ENCODE measurements around the gene GRIN2C.

Gene GRIN2C

DNA sequence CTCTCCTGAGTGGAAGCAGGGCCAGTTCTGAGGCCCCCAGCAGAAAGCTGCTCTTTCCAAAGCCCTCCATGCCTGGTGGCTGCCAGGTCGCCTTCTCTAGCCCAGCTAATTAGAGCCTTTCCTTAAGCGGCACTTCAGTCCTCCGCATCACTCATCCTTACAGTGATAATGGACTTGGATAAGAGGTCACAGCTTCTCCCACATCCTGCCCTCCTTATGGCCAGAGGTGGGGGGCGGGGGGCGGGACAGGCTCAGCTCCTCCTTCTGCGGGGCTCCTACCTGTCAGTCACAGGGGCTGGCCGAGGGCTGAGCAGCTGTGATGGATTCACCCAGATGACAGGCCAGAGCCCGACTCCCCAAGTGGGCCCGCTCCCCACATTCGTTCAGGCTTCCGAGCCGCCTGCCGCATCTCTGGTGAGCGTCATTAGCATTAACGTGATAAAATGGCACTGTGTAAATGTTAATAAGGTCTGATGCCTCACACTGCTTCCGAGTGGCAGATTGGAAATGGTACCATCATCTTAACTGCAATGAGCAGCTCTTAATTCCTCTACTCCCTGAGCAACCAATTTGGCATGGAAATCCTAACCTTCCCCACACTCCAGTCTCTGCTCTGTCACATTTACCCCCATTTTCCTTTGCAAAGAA lies 41.3 kb downstream of the GRIN2C start:
- no peak for DNase-seq

DNA sequence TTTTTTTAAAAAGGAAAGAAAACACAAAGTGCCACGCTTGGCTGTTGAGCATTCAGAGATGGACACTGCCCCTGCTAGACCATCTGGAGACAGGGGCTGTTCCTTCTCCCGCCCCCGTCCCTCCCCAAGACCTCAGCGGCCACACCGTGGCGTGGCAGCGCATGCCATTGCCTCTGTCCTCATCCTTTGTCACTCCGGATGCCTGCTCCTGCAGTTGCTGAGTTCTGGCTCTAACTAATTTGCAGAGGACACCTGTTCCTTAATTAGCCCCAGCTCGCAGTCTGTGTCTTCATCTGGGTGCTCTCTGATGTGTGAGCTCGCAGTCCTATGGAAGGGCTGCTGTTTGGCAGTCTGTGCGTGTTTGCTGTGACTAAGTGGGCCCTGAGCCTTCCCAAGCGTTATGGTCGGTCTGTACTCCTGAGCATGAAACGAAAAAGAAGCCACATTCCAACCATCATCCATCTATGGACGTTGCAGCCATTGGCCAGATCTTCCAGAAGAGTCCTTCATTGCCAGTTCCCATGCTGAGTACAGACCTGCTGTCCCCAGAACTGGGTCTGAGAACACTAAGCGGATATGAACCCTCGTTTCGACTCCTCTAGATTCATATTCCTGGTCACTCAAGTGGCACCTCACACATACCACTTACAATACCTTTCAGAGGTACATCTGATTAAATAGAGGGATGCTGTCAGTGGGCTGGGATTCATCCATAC lies 42.6 kb downstream of the GRIN2C start:
- peak; percentile 54 for DNase-seq

DNA sequence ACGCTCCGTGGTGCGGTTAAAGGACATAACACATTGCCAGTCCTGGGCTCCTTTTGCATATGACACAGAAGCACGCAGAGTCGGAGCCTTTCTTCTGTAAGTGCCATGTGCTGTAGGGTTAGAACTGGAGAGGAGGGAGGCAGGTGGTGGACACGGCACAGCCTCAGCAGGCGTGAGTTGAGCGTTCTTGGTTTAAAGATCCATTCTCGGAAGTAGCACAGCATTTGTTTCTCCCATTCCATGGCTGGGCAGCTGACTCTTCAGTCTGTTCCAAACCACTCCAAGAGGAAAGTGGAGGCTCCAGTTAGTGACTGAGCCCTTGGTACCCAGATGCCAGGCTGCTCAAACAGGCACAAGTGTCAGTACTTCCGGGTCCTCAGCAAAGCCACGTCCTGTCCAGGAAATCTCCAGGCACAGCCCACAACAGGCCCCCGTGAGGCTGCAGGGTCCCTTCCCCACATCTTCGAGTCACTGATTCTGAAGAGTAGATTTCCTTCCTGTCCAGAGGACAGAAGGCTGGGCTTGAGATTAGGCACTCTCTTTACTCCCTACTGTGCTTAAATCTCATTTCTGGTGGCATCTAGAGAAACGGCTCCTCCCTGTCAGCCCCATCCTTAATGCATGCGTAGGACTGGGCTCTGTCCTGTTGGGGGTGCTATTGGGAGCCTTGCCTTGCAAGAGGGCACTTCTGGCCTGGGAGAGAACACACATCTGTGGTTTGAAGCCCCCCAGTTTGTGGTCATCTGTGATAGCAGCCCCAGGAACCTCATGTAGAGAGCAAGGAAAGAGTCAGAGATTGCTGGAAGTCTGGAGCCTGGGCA lies 43.9 kb downstream of the GRIN2C start:
- peak; percentile 75 for DNase-seq

DNA sequence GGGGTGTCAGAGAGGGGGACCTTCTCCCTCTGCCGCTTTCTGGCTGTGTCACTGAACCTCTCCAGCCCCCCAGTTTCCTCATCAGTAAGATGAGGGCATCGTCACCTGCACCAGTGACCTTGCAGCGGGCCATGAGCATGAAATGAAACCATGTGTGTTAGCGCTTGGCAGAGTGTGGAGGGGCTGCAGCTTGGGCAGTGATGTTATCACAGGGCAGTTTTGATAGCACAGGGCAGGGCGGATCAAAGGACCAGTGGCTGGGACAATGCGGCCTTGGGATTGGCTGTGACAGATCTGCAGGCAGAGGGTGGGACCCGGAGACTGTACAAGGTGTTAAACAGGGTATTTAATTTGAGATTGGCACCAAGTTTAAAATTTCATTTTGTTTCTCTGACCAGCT lies 44.6 kb downstream of the GRIN2C start:
- DNase-seq: no peak

DNA sequence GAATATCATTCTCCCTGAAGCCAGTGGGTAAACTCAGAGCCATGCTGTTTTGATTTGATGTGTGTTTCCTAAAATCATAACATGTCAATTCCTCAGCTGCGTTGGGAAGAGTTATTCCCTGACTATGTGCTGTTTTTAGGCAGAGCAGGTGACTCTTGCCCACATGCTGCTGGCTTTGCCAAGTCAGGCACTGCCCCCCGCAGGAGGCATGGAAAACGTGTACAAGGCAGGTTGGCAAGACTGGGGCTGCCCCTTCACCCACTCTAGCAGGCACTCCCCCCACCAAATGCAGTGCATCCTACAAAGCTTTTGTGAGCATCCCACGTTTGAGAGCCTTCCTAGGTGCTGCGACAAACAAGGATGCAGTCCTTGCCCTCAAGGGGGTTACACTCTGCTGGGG lies 45.2 kb downstream of the GRIN2C start:
- DNase-seq: no peak

DNA sequence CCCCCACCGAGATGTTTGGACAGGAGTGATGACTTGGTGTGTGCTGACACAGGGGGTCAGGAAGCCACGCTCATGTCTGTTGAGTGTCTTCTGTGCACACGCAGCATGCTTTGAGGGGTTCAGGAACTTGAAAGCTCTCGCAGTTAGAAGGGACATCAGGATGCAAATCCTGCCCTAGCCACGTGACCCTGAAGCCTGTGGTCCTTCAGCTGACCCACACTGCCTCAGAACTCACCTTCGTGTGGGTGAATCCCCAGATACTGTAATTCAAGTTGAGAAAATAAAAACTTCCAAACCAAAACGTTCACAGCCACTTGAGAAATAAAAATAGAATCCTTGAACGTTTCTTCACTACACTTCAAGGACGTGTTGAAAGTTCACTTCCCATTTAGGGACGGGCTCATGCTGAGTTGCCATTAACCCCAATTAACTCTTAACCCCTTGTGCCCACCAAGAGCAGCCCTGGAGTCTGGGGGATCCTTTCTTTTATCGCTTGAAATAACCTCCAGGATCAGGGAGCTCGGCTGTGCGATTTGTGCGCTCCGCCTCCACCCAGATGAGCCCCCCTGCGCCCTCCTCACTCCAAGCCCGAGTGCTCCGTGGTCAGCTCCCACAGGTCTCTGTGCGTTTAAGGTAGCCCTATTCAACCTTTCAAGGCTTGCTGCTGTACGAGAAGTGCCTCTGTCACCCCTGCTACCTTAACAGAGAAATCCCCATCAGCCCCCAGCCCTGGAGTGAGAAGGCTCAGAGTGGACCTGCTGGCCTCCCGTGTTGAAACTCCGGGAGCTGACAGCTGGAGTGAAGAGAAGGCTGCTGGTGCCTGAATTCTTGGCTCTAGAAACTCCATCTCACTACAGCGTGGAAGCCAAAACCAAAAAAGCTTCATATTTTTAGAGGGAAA lies 47.3 kb downstream of the GRIN2C start:
- DNase-seq: peak; percentile 63

DNA sequence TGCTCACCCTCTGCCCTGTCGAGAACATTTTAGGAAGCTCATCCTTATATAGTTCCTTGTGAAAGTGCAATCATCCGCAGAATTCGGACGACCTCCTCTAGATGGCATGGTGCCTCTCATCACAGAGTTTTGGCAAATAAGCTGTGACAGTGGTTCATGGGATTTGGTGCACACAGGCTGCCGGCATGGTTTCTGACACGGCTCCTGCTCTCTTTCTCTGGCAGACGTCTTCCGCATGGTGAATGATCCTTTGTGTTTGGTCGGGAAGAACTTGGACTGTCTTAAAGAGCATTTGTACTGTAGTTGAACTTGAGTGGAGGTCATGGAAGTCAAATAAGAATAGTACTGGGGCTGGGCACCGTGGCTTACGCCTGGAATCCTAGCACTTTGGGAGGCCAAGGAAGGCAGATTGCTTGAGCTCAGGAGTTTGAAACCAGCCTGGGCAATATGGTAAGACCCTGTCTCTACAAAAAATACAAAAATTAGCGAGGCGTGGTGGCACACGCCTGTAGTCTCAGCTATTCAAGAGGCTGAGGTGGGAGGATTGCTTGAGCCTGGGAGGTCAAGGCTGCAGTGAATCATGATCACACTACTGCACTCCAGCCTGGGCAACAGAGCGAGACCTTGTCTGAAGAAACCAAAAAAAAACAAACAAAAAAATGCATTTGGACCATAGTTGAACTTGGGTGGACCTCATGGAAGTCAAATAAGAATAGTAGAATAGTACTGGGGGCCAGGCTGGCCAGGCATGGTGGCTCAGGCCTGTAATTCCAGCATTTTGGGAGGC lies 48.8 kb downstream of the GRIN2C start:
- DNase-seq: peak; percentile 61

DNA sequence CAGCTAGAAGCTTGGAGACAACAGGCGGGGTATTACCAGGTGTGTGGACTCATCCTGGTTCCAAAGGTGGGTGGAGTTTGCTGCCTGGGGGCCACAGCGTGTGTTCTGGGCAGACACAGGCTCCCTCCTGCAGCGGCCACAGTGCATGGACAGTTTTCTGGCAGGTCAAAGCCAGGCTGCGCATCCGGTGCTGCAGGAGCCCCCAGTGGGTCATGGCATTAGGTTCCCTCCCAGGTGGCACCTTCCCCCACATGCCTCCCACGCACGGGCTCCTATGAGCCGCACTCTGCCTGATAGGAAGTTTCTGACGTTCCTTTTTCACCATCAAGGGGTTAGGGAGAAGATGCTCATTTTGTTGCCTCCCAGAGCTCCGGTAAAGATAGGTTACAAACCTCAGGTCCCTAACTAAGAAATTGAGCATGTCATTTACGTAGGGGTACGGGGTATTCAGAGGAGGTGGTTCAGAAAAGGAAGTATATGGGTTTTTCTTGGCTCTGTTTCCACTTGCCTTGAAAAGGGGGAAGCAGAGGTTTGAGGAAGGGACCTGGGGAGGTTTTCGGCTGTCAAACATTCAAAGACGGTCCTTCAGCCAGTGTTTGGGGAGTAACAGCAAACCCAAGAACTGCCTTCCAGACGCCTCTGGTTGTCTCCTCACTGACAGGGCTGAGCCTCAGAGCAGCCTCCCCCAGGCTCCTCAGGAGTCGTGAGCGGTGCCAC lies 50.8 kb downstream of the GRIN2C start:
- DNase-seq: no peak

DNA sequence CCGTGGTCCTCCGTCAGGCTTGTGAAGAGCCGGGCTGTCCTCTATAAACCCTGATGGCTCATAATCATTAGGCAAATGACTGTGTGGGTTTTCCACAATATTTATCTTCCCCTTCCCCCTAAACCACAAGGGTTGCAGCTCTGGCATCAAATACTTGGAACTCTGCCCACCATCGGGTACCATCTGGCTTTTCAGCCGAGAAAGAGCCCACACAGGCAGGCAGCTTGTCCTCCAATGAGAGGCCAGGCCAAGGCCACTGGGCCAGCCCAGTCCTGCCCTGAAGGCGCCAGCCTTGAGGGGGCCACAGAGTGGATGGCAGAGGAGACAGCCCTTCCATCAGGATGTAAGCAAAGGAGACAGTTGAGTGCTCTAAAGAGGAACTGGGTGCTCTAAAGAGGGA lies 51.8 kb downstream of the GRIN2C start:
- DNase-seq: no peak

DNA sequence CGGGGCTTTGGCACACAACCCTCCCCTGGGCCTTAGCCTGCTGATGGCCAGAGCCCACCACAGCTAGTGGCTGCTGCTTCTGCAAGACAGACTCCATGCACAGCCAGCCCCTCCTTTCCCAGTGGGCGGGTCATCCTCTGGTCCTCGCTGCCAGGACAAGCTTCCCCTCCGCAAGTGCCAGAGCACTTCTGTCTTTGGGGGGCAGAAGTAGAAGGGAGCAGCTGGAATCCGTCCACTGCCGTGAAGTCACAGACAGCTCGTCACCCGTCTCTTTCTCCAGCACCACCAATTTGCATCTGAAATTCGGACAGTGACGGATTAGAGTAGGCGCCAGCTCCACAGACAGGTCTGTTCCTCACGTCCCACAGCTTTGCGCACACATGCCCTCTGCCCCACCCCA lies 52.2 kb downstream of the GRIN2C start:
- no peak for DNase-seq

DNA sequence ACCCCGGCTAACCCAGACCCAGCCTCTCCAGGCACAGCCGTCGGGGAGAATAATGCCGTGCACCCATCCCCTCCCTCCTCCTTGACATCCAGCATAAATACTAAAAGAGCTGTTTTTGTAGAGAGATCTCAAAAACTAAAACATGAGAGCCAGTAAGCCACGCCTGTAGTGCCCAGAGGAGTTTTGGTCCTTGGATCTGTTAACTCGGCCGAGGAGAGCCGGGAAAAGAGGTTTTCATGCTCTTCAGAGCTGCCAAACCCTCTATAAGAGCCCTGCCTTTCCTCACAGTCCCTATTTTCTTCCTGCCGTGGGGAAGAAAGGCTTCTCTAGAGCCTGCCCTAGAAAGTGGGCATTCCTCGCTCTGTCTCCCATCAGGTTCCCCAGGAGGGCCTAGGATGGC lies 53.4 kb downstream of the GRIN2C start:
- no peak for DNase-seq

DNA sequence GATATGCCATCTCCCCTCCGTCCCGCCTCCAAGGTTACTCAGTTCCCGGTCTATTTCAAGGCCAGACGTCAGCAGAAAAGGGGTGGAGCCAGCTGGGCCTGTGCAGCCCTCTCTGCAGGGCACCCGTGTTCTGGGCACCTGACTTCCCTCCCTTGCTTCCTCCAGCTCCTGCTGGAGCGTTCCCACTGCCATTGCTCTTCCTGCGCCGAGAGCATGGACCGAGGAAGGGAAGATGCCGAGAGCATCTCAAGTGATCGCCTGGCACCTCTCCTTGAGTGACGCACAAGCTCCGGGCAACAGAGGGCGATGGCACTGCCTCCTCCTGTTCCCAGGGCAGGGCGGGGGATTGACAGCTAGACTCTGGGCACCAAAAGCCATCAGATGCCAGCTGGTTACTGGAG lies 54.1 kb downstream of the GRIN2C start:
- no peak for DNase-seq

DNA sequence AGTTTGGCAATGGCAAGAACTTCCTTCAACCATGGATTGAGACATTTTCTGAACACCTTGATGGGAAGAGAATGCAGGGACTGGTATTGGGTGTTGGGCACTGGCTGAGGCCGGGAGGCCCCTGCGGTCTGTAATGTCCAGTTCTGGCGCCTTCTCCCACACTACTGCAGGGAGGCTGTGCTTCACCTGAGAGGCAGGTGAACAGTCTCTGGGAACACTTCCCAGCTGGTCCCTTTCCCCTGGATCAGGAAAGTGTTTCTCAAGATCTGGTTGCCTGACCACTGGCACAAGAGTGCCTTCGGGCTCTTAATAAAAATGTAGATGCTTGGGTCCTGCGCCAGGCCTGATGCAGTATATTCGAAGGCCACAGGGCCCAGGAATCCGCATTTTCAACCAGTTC lies 55.0 kb downstream of the GRIN2C start:
- DNase-seq: no peak

DNA sequence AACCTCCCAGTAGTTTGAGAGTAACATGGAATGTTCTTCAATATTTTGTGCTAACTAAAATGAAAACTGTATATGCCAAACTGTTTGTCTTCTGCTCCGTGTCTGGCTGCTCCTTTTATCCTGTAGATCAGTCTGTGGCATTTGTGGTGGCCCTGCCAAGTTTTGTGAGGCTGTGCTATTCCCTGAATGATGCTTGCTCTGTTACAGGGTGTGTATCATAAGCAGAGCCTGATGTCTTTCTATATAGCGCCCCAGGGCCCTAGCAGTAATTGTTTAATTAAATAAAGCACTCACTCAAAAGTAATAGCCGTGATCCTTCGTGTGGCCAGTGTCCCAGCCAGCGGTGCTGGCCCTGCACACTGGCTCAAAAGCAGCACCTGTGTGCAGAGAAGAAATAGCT lies 55.7 kb downstream of the GRIN2C start:
- DNase-seq: no peak

DNA sequence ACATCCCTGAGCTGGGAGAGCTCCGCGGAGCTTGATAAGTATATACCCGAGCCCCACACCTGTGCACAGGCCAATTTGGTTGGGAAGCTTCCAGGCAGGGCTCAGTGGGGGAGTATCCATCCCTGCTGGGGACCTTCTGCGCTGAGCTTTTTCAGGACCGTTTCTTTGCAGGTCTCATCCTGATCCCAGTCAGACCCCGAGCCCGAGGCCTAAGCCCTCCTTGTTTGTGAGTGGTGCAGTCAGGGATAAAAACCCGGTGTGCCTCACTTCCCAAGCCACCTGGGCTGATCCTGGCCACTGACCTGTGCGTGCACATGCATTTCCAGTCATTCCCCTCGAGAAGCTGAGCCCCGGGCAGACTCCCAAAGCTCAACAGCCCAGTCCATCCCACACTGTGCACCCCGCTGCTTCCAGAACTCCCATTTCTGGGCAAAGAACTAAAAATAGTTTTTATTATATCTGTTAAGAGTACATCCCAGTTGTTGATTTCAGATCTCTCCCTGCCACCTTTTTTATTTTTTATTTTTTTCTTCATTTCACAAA lies 56.2 kb downstream of the GRIN2C start:
- DNase-seq: no peak

DNA sequence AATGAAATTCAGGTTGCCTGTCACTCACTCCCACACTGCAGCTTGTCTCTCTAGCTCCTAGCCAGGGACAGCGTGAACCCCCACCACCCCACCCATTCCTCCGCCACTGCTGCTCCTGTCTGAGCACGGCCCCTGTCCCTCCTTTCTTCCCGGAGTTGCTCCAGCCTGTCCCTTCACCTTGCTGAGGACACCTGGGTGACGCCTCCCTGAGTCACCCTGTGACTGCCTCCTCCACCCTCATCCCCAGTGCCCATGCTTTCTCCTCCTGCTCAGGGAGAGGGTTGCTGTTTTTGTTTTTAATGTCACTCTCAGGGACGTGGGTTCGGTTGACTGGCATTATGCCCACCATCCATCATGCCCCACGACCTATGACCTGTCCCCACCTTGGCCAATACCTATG lies 57.8 kb downstream of the GRIN2C start:
- no peak for DNase-seq

DNA sequence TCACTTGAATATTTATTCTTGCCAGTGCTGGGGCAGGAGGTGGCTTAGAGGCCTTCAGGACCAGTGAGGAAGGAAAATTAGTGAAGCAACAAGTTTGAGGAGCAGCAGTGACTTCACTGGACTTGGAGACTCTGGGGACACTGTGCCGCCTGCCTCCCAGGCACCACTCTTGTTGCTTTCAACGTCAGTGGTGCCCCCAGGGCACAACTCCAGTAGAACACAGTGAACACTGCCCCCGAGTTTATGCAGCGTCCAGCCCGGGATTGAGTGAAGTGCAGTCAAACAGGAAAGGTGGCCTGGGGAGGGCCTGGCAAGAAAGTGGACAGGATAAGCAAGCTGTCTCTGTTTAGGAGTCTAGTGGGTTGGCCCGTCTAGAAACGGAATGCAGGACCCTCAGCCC lies 59.2 kb downstream of the GRIN2C start:
- no peak for DNase-seq

DNA sequence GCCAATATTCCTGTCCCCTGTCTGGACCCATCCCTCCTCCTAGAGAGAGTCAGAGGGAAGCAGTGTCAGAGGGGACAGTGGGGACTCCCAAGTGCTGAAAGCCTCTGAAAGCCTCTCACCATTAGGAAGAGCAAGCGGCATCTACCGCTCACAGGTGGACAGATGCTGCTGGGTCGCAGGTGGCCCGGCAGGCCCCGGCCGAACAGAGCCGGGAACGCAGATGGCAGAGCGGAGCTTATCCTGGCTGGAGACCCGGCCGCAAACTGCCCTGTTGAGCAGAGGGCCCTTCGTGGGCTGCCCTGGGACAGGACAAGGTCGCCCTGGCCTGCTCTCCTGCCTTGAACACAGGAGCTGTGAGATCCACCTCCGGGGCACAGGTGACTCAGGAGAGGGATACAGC lies 60.6 kb downstream of the GRIN2C start:
- DNase-seq: no peak

DNA sequence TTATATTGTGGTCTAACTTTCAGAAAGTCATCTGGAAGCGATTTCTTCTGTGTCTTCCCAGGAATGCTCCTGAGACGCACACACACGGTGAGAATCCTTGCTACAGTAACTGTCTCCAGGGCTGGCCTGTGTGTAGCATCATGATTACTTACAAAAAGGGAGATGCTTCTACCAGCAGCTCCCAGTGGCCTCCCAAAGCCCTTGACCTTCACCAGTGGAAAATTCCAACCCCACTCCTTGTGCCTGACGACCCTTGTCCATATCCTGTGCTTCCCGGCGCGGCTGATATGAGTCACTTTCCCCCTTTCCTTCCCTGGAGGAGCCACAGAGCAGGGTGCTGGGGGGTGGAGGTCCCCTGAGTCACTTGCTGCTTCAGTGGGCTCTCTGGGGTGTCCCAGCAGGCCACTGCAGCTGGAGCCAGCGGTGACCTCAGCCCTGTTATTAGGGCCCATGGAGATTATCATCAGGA lies 61.4 kb downstream of the GRIN2C start:
- DNase-seq: no peak

DNA sequence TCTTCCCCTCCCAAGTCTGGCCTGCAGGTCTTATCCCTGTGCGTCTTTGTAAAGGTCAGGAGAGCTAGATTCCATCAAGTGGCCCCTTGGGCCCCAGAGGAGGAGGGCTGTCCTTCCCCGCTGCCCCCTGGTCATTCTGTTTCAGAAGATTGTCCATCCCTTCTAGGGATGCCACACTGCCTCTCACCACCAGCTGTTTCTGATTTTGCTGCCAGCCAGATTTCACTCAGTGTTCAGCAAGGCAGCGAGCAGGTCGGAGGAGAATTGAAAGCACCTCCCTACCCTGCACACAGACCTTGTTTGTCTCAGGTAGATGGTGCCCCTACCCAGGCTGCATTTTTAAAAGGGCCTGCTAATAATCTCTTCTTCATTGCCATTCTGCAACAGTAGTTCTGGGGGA lies 61.9 kb downstream of the GRIN2C start:
- DNase-seq: no peak

DNA sequence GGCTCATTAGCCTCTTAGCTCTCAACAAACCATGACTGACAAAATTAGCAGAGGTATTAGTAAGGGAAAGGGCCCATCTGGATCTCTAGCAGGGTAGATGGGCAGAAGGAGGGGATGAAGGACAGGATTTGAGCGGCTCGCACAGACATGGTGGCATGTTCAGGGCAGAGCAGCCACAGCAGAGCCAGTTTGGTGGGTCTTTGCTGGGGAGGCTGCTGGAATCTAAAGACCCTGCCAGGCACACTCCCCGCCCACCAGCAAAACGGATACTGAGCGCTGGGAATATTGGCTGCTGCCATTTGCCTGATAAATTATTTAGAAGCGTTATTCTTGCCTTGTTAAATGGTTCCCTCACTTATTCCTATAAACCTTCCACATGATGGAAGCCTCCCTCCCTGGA lies 62.8 kb downstream of the GRIN2C start:
- DNase-seq: peak; percentile 61
